WTC11 (cell line): ENCODE measurements around the gene SLC17A9. TPM values are rescaled to one million over a fixed set of nuclear protein-coding genes. Genes with fewer than 3 reads are reported as not detected.

ENCODE experiments used
- ATAC-seq: fragments of 200-7000 bp; cut with Tn5 transposase; 2 replicates; pipeline ENCODE4 v1.10.0; 2021; ENCODE audit warnings: mild to moderate bottlenecking, moderate library complexity
- CTCF ChIA-PET: fragments of 300-600 bp; sonication (Branson Sonifier 250); formaldehyde crosslinking; loops from one replicate; lab custom pipeline; 2021; ENCODE audit warnings: antibody characterized with exemption; lab: Charles Lee
- POLR2A ChIA-PET: fragments of 350-600 bp; sonication (Branson Sonifier 250); formaldehyde crosslinking; loops from one replicate; lab custom pipeline; 2021; ENCODE audit warnings: antibody characterized with exemption; lab: Charles Lee
- DNase-seq: peaks from one replicate; pipeline ENCODE4 v3.0.0; 2021; ENCODE audit warnings: low spot score
- H3K27ac Mint-ChIP-seq: 2 replicates; pipeline ENCODE4 v1.8.0; 2021; ENCODE audit warnings: mixed read lengths
- H3K27me3 Mint-ChIP-seq: 2 replicates; pipeline ENCODE4 v1.8.0; 2021; ENCODE audit warnings: low read depth, mild to moderate bottlenecking, moderate library complexity, mixed read lengths
- H3K36me3 Mint-ChIP-seq: 2 replicates; pipeline ENCODE4 v1.8.0; 2021; ENCODE audit warnings: mixed read lengths
- H3K4me1 Mint-ChIP-seq: 2 replicates; pipeline ENCODE4 v1.8.0; 2022; ENCODE audit warnings: mixed read lengths
- H3K4me3 Mint-ChIP-seq: 2 replicates; pipeline ENCODE4 v1.8.0; 2021; ENCODE audit warnings: mild to moderate bottlenecking, moderate library complexity, mixed read lengths
- H3K9me3 Mint-ChIP-seq: 2 replicates; pipeline ENCODE4 v1.8.0; 2021; ENCODE audit warnings: mixed read lengths
- ATF1 ChIP-seq: sonication (generic); formaldehyde crosslinking; IDR thresholded peaks from 2 replicates; pipeline ENCODE4 v1.8.1; 2023; ENCODE audit warnings: mild to moderate bottlenecking, moderate library complexity, missing genetic modification reagents
- ATF3 ChIP-seq: sonication (generic); formaldehyde crosslinking; conservative IDR thresholded peaks from 2 replicates; pipeline ENCODE4 v1.8.1; 2022; ENCODE audit warnings: mild to moderate bottlenecking, missing genetic modification reagents
- ATF6 ChIP-seq: sonication (generic); formaldehyde crosslinking; IDR thresholded peaks from 2 replicates; pipeline ENCODE4 v1.8.1; 2023; ENCODE audit warnings: mild to moderate bottlenecking, missing genetic modification reagents
- CTCF ChIP-seq: fragments of 200-600 bp; IDR thresholded peaks from 2 replicates; pipeline ENCODE4 v1.8.0; 2022; ENCODE audit warnings: antibody characterized with exemption
- E2F5 ChIP-seq: sonication (generic); formaldehyde crosslinking; IDR thresholded peaks from 2 replicates; pipeline ENCODE4 v1.8.1; 2022; ENCODE audit warnings: mild to moderate bottlenecking, moderate library complexity, missing genetic modification reagents
- EMX1 ChIP-seq: fragments of 250-450 bp; sonication (Bioruptor Pico); IDR thresholded peaks from 2 replicates; pipeline ENCODE4 v1.8.0; 2021; ENCODE audit warnings: mild to moderate bottlenecking
- GABPB1 ChIP-seq: sonication (generic); formaldehyde crosslinking; IDR thresholded peaks from 2 replicates; pipeline ENCODE4 v1.8.1; 2023; ENCODE audit warnings: mild to moderate bottlenecking, missing genetic modification reagents
- IRF1 ChIP-seq: sonication (generic); formaldehyde crosslinking; IDR thresholded peaks from 2 replicates; pipeline ENCODE4 v1.8.0; 2023; ENCODE audit warnings: missing genetic modification reagents
- JAZF1 ChIP-seq: fragments of 250-450 bp; sonication (Bioruptor Pico); IDR thresholded peaks from 2 replicates; pipeline ENCODE4 v1.9.0; 2021; ENCODE audit warnings: moderate library complexity, mild to moderate bottlenecking, inconsistent platforms
- KAT7 ChIP-seq: sonication (generic); formaldehyde crosslinking; IDR thresholded peaks from 2 replicates; pipeline ENCODE4 v1.8.1; 2023; ENCODE audit warnings: missing genetic modification reagents, mild to moderate bottlenecking, borderline replicate concordance
- MAX ChIP-seq: sonication (generic); formaldehyde crosslinking; IDR thresholded peaks from 2 replicates; pipeline ENCODE4 v1.8.0; 2022; ENCODE audit warnings: mild to moderate bottlenecking, missing genetic modification reagents
- MXD4 ChIP-seq: fragments of 250-450 bp; sonication (Bioruptor Pico); IDR thresholded peaks from 2 replicates; pipeline ENCODE4 v1.8.0; 2021; ENCODE audit warnings: mild to moderate bottlenecking, moderate library complexity, borderline replicate concordance
- NFE2L1 ChIP-seq: sonication (generic); formaldehyde crosslinking; IDR thresholded peaks from 2 replicates; pipeline ENCODE4 v1.8.1; 2023; ENCODE audit warnings: missing genetic modification reagents
- PRDM15 ChIP-seq: sonication (generic); formaldehyde crosslinking; IDR thresholded peaks from 2 replicates; pipeline ENCODE4 v1.8.0; 2022; ENCODE audit warnings: missing genetic modification reagents
- TEAD4 ChIP-seq: sonication (generic); formaldehyde crosslinking; IDR thresholded peaks from 2 replicates; pipeline ENCODE4 v1.8.0; 2022; ENCODE audit warnings: mild to moderate bottlenecking, missing genetic modification reagents
- USF1 ChIP-seq: sonication (generic); formaldehyde crosslinking; IDR thresholded peaks from 2 replicates; pipeline ENCODE4 v1.8.0; 2022; ENCODE audit warnings: mild to moderate bottlenecking, missing genetic modification reagents
- ZNF263 ChIP-seq: sonication (generic); formaldehyde crosslinking; IDR thresholded peaks from 2 replicates; pipeline ENCODE4 v1.8.1; 2022; ENCODE audit warnings: low read depth, mild to moderate bottlenecking, moderate library complexity, missing genetic modification reagents
- ZNF317 ChIP-seq: sonication (generic); formaldehyde crosslinking; IDR thresholded peaks from 2 replicates; pipeline ENCODE4 v1.8.1; 2023; ENCODE audit warnings: low read depth, mild to moderate bottlenecking, moderate library complexity, missing genetic modification reagents, borderline replicate concordance
- ZNF423 ChIP-seq: fragments of 250-450 bp; sonication (Bioruptor Pico); IDR thresholded peaks from 2 replicates; pipeline ENCODE4 v2.1.2; 2022; ENCODE audit warnings: mild to moderate bottlenecking, moderate library complexity
- ZNF512 ChIP-seq: sonication (generic); formaldehyde crosslinking; IDR thresholded peaks from 2 replicates; pipeline ENCODE4 v1.8.1; 2022; ENCODE audit warnings: missing genetic modification reagents, borderline replicate concordance
- total RNA-seq: library from RNA; stranded (reverse); gene quantifications from 3 replicates; pipeline ENCODE4 v1.2.3, GENCODE V29; 2021

SLC17A9 gene
- total RNA-seq, 1 experiment from 2014 or later, result 41.7 TPM

GRCh38 chr20:62983210-62983609 is 30.7 kb downstream of the SLC17A9 start:
- TF ChIP-seq E2F5 (CRISPR knock-in tag) (no peak), ATF3 (CRISPR knock-in tag) (no peak), MXD4 (CRISPR knock-in tag) (no peak), GABPB1 (no peak), MAX (CRISPR knock-in tag) (no peak), ZNF512 (CRISPR knock-in tag) (no peak), NFE2L1 (no peak), PRDM15 (no peak), ZNF317 (CRISPR knock-in tag) (no peak), IRF1 (no peak), ZNF423 (CRISPR knock-in tag) (no peak), KAT7 (no peak), ATF6 (CRISPR knock-in tag) (no peak), JAZF1 (CRISPR knock-in tag) (no peak), ZNF263 (no peak), ATF1 (CRISPR knock-in tag) (no peak), CTCF (no peak), EMX1 (CRISPR knock-in tag) (no peak), TEAD4 (CRISPR knock-in tag) (no peak), USF1 (CRISPR knock-in tag) (no peak)
- H3K9me3 Mint-ChIP-seq, result no peaks in the 10 kb centered on the region
- DNase-seq (no peak), ATAC-seq (no peak)
- H3K27me3 Mint-ChIP-seq, result no peaks in the 10 kb centered on the region; the same call in 1 of the 2 replicates
- CTCF ChIA-PET, result interaction anchor here (0.8 to 2.8 kb wide), 2 partner anchors 11 to 26 kb away, joined by 3 to 12 read pairs; no protein-coding TSS in a partner anchor
- H3K36me3 Mint-ChIP-seq, result no peaks in the 10 kb centered on the region
- no peak overlapping the region for H3K27ac Mint-ChIP-seq
- no peak overlapping the region for H3K4me3 Mint-ChIP-seq
- H3K4me1 Mint-ChIP-seq, result peaks cover 35% of the 10 kb centered on the region
- POLR2A ChIA-PET, result no interaction called here
